ENCODE measurements around the gene DLX1.
"Not testable (repeated sequence)": the region's sequence is repeated elsewhere in the genome, so short reads cannot be mapped to it uniquely, and the experiment has no call there.

Gene DLX1

DNA sequence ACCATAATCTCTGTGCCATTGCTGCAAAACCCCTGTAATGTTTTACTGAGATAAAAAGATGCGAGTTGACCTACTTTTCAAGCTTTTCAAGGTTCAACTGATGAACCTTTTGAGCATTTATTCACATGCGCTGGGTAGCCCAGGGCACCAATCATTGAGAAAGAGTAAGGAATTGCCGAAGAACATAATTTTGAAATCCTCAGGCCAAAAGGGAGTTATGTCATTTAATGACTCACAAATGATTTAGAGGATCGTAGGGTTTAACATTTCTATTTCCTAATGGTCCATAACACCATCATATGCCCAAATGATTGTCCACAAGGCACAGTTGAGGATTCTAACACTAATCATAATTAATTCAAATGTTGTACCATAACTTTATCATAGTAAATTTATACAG, 20.2 kb upstream of the DLX1 start:
- no peak for DNase-seq

GRCh38 chr2:172066394-172066886, 18.9 kb upstream of the DLX1 start:
- DNase-seq: no peak

GRCh38 chr2:172067905-172068304, 17.4 kb upstream of the DLX1 start:
- not testable (repeated sequence) for DNase-seq

DNA sequence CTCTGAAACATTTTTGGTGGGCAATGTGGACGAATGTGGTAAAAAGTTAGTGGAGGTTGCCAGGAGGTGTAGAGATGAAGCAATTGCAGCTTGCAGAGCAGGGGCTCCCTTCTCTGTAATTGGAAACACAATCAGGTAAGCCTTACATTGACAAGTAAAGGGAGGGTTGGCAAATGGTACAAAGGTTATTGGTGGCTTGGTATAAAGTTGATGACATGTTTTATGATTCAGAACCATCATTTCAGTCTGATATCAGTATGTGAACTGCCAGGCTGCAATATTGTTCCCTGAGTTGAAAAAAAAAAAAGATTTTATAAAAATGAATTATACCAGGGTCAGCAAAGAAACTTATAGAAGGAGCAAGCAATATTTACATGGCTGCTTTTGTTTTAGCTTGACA, 14.4 kb upstream of the DLX1 start:
- DNase-seq: no peak

DNA sequence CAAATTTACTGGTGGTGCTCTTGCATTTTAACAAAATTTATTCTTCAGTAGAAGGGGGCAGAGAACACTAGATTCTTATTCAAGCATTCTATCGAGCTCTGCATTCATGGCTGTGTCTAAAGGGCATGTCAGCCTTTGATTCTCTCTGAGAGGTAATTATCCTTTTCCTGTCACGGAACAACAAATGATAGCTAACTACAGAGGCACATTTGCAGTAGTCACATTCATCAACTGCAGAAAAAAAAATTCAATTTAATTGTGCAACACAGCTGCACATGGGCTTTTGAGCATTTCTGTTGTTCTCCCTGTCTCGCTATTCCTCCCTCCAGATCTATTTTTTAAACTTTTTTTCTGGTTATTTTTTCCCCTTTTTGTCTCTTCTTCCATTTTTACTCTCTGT, 13.0 kb upstream of the DLX1 start:
- DNase-seq: no peak

DNA sequence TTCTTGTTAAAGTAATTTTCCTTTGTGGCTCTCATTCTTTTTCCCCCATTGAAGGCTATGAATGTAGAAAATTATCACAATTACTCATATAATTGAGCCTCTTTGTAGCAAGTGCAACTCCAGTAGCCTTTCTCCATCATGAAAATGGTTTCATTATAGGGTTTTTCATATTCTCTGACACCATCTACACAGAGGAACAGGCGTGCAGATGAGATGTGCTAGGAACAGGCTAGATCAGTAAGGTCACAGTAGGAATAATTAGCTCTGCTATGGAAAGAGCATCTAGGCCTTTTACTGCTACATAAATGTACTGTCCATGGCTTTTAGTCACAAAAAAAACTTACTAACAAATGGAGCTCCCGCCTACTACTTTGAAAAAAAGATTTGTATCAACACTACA, 12.6 kb upstream of the DLX1 start:
- DNase-seq: no peak

DNA sequence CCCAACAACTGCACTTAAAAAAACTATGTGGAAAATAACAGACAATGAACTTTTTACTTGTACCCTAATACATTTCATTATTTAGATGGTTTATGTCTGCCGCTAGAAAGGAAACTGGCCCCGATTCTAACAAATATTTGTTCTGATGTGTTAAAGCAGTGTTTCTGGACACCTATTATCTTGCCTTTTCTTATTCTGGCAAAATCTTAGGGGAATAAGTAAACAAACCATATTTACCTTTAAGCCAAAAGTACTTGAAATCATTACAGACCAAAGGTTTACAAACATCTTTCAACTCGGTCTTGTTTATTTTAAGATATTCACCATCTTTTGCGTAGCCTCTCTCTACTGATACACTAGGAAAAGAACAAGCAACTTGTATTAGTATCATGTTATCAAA, 11.8 kb upstream of the DLX1 start:
- DNase-seq: no peak

- no peak for DNase-seq
These were observed 11.1 kb upstream of the DLX1 start for GRCh38 chr2:172074254-172074653.

GRCh38 chr2:172079416-172079815, 5.9 kb upstream of the DLX1 start:
- no peak for DNase-seq

DNA sequence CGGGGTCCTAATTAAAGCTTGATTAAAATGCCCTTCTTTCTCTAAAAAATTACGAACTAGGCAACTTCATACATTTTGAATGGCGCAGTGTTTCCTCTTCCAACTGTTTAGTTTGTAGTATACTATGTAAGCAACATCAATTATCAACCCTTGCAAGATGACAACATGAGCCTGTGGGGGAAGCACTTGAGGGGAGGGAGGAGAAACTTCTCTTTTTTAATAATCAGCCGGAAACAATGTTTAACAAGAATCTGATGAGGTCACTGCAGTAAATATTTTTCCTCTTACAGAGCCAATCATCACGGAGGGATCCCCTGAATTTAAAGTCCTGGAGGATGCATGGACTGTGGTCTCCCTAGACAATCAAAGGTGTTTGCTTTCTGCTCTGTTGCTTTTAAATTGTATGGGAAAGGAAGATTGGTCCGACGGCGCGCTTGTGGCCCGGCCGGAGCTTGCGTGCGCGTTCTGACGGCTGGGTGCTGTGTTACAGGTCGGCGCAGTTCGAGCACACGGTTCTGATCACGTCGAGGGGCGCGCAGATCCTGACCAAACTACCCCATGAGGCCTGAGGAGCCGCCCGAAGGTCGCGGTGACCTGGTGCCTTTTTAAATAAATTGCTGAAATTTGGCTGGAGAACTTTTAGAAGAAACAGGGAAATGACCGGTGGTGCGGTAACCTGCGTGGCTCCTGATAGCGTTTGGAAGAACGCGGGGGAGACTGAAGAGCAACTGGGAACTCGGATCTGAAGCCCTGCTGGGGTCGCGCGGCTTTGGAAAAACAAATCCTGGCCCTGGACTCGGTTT, 5.3 kb upstream of the DLX1 start:
- no peak for DNase-seq

DNA sequence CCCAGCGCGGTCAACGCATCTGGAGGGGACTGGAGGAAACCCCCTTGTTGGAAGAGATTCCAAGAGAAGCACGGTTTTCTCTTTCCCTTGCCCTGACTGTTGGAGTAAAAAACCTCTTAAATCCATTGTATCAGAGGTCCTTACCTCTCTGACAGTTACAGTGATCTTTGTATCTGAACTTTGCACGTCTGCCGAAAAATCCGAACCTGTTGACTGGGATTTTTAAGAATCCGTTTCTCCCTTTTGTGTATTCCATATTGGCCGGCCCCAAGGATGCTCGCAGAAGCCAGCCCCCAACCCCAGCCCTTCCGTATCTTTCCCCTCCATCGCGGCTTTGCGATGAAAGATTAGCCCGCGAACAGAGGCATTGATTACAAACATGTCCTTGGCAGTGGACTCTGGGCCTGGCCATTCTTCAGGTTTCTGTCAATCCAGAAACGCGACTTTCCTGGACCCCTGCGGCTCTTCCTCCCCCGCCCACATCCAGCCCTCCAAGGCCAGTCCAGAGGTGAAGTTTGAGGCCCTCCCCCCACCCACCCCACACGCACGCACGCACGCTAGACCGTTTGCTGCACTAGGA, 4.6 kb upstream of the DLX1 start:
- no peak for DNase-seq

- DNase-seq: no peak
These were observed 3.9 kb upstream of the DLX1 start for GRCh38 chr2:172081221-172082022.

- no peak for DNase-seq
These were observed 3.0 kb upstream of the DLX1 start for GRCh38 chr2:172082105-172082943.

DNA sequence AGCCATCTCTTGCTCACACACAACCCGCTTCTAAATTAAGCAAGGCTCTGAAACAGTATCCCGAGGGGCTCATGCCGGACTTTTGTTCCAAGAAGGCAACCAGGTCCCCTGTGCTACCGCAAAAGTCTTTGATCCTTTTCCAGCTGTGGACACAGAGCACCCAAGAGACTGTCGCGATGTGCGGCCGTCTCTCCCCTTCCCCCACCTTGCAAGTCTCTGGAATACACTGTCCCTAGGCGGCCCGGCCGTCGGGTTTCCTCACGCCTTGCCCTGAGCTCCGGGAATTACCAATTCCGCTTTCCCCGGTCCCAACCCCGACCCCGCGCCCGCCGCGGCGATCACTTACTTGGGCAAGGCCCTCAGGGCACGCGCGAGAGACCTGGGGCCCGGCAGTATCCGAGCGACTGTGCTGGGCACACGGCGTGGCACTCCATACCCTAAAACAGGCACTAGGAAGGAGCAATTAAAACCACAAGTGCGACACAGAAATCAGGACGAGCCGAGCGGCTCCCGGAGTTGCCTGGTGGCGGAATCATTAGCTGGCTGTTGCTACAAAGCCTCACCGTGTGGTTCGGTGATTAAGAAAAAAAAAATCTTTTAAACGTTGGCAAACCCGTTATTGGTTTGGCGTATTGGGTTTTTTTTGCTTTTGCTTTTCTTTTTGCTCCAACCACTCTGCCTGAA, 2.2 kb upstream of the DLX1 start:
- DNase-seq: no peak

DNA sequence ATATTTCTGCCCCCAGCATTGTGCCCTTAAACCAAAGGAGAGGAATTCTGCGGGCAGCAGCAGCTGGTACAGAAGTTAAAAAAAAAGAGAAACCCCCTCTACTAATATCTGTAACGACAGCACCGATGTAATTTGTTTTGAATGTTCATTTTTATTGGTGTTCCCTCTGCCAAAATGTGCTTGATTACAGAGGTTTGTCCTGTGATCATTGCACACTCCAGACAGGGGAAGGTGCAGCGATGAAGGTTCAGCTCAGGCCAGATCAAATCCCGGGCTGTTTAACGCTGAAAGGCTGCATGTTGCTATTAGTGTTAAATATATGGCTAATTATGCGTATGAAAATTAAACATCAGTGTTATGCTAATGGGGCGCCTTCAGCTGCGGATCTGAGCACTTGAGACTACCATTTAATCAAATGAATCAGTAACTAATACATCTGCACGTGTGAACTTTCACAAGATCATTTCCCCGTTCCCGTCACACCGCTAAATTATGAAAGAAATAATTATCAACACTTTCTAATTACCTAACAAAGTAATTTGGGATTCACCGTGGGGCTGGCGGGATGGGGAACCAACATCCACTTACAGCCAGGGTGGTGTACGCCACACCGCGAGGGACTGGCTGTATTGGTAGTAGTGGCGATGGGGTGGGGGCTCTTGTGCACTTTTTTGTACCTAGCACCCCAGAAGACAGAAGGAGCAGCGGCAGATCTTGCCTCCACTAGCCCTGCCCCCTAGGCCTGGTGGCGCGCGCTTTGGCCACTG, 1.5 kb upstream of the DLX1 start:
- DNase-seq: no peak

- no peak for DNase-seq
These were observed 987 bp upstream of the DLX1 start for GRCh38 chr2:172084395-172084644.

DNA sequence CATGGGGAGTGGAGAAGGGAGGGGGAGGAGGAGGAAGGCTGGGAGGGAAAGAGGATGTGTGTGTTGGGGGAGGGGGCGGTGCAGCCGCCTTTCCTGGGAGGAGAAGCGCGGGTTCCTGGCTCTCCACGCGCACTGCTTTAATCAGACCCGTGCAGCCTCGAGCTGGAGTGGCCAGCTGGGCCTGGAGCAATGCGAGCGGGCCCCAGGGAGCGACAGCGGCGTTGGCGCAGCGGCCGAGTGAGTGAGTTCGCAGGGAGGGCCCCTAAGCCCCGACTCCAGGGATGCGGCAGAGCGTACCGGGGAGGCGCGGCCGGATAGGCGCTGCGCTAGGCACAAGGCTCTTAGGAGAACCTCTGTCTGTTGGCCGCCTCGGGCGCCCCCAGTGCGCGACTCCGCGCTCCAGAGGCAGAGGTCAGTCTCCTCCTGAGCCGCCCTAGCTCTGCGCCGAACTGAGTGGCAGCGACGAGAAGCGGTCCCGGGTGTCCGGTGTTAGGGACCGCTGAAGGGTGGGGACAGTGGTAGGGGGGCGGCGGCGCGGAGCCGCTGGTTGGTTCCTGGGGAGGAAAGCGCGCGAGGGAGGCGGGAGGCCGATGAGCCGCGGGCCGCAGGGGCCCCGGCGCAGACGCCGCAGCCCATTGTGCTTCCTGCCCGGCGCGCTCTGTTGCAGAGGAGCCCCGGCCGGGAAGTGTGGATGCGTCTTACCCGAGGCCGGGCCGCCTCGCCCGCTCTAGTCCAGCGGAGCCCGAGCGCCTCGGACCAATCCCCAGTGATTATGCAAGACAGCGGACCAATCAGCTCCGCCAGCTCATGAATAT, 455 bp upstream of the DLX1 start:
- DNase-seq: peak; percentile 95

DNA sequence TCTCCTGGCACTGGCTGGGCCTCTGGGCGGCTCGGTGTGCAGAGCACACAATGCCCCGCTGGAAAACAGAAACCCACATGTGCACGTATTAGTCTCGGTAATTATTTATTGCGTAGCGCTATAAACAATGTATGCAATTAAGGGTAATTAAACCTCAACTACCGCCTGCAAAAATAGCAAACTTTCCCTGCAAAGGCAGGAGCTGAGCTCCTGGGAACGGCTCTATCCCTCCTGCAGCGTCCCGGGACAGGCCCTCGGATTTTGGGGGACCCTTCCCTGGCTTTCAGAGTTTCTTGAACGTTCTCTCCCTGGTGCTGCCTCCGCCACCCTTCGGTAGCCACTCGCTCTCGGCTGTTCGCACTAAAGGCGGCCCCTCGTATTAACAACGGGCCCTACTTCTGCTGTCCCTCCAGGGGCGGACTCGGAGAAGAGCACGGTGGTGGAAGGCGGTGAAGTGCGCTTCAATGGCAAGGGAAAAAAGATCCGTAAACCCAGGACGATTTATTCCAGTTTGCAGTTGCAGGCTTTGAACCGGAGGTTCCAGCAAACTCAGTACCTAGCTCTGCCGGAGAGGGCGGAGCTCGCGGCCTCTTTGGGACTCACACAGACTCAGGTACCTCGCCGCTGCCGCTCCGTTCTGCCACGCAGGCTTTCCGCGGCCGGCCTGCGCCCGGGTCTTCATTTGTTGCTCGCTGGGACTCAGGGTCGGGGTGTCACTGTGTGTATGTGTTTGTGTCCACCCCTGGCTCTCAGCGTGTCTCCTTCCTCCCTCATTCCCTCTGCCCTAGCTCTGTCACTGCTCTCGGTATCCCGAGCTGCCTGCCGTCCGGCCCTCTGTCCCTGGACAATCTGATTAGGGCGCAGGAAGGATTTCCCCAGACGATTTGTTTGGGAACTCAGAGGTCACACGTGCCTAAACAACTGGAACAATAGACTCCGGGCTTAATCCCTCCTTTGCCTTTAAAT, 1.2 kb downstream of the DLX1 start:
- DNase-seq: no peak

- DNase-seq: no peak
These were observed 2.0 kb downstream of the DLX1 start for GRCh38 chr2:172087207-172087779.
